ENCODE data around the gene CNR2.
"Not testable (repeated sequence)": the region's sequence is repeated elsewhere in the genome, so short reads cannot be mapped to it uniquely, and the experiment has no call there.

CNR2 gene

GRCh38 chr1:23882746-23883145 lies 30.4 kb downstream of the CNR2 start:
- no peak for DNase-seq (ENCODE audit: low read depth)

GRCh38 chr1:23879809-23880208 lies 33.4 kb downstream of the CNR2 start:
- no peak for DNase-seq (ENCODE audit: low read depth)

- DNase-seq (ENCODE audit: low read depth), result no peak
Observed at GRCh38 chr1:23878668-23879067, 34.5 kb downstream of the CNR2 start.

- DNase-seq (ENCODE audit: low read depth), result no peak
Observed at GRCh38 chr1:23875382-23875781, 37.8 kb downstream of the CNR2 start.

- no peak for DNase-seq (ENCODE audit: low read depth)
Observed at GRCh38 chr1:23872421-23872820, 40.7 kb downstream of the CNR2 start.

GRCh38 chr1:23869051-23869450 lies 44.1 kb downstream of the CNR2 start:
- DNase-seq (ENCODE audit: low read depth), result no peak

- no peak for DNase-seq (ENCODE audit: low read depth)
Observed at GRCh38 chr1:23868557-23869016, 44.6 kb downstream of the CNR2 start.

- peak; percentile 91 for DNase-seq (ENCODE audit: low read depth)
Observed at GRCh38 chr1:23867895-23868556, 45.1 kb downstream of the CNR2 start, which contains the start of gene FUCA1. FUCA1 (minus strand) TSS chr1:23868290; CDS start chr1:23868286, 4 bp downstream.

- no peak for DNase-seq (ENCODE audit: low read depth)
Observed at GRCh38 chr1:23867542-23867894, 45.6 kb downstream of the CNR2 start.

- DNase-seq (ENCODE audit: low read depth), result no peak
Observed at GRCh38 chr1:23865543-23865930, 47.6 kb downstream of the CNR2 start.

- DNase-seq (ENCODE audit: low read depth), result no peak
Observed at GRCh38 chr1:23864801-23865542, 48.2 kb downstream of the CNR2 start.

GRCh38 chr1:23862640-23863039 lies 50.5 kb downstream of the CNR2 start:
- no peak for DNase-seq (ENCODE audit: low read depth)

- DNase-seq (ENCODE audit: low read depth), result no peak
Observed at GRCh38 chr1:23854568-23854967, 58.6 kb downstream of the CNR2 start.

- DNase-seq (ENCODE audit: low read depth), result not testable (repeated sequence)
Observed at GRCh38 chr1:23853124-23853523, 60.0 kb downstream of the CNR2 start.

- not testable (repeated sequence) for DNase-seq (ENCODE audit: low read depth)
Observed at GRCh38 chr1:23851406-23851805, 61.8 kb downstream of the CNR2 start.

- no peak for DNase-seq (ENCODE audit: low read depth)
Observed at GRCh38 chr1:23848673-23849616, 64.2 kb downstream of the CNR2 start.

GRCh38 chr1:23847482-23848095 lies 65.6 kb downstream of the CNR2 start:
- not testable (repeated sequence) for DNase-seq (ENCODE audit: low read depth)

GRCh38 chr1:23845163-23845562 lies 68.0 kb downstream of the CNR2 start:
- no peak for DNase-seq (ENCODE audit: low read depth)

- no peak for DNase-seq (ENCODE audit: low read depth)
Observed at GRCh38 chr1:23843644-23844043, 69.5 kb downstream of the CNR2 start.

- DNase-seq (ENCODE audit: low read depth), result peak; percentile 64
Observed at GRCh38 chr1:23838401-23838866, 74.7 kb downstream of the CNR2 start.

GRCh38 chr1:23837908-23838307 lies 75.3 kb downstream of the CNR2 start:
- no peak for DNase-seq (ENCODE audit: low read depth)

- DNase-seq (ENCODE audit: low read depth), result no peak
Observed at GRCh38 chr1:23836037-23836436, 77.1 kb downstream of the CNR2 start.
